BLaER1 treated with 17β-estradiol and CSF1 and Interleukin-3, amounts not matched to agents 10 nM and 100 nM (cell line): Measurements from ENCODE around the gene ZNF606.

ENCODE experiments used
- H3K27ac ChIP-seq, 11 experiments: shearing (Covaris generic); formaldehyde crosslinking; 2 replicates each; pipeline ENCODE4 v1.8.1; 2022
- H3K27me3 ChIP-seq, 11 experiments: shearing (Covaris generic); formaldehyde crosslinking; 2 replicates each; pipeline ENCODE4 v1.8.1; 2022
- H3K36me3 ChIP-seq, 11 experiments: shearing (Covaris generic); formaldehyde crosslinking; 2 replicates each; pipeline ENCODE4 v1.8.1; 2022
- H3K4me1 ChIP-seq, 10 experiments: shearing (Covaris generic); formaldehyde crosslinking; 2 replicates each; pipeline ENCODE4 v1.8.1; 2022
- H3K4me2 ChIP-seq, 11 experiments: shearing (Covaris generic); formaldehyde crosslinking; 2 replicates each; pipeline ENCODE4 v1.8.1; 2022
- H3K4me3 ChIP-seq, 10 experiments: shearing (Covaris generic); formaldehyde crosslinking; 2 replicates each; pipeline ENCODE4 v1.8.1; 2022
- H3K9ac ChIP-seq, 11 experiments: shearing (Covaris generic); formaldehyde crosslinking; 2 replicates each; pipeline ENCODE4 v1.8.1; 2022
- H3K9me3 ChIP-seq, 11 experiments: shearing (Covaris generic); formaldehyde crosslinking; replicated peaks in 1 of 11; 2 replicates each; pipeline ENCODE4 v1.8.1; 2022
- H4K20me1 ChIP-seq, 11 experiments: shearing (Covaris generic); formaldehyde crosslinking; 2 replicates each; pipeline ENCODE4 v1.8.1; 2022
- Cebpa-rat ChIP-seq, 11 experiments: shearing (Covaris generic); IDR thresholded peaks; 2 replicates each; pipeline ENCODE4 v1.8.1; 2022

The ZNF606 gene

GRCh38 chr19:57934820-57935665 is 67.6 kb downstream of the ZNF606 start, which contains the start of gene ZNF418:
Gene ZNF418 (minus strand): TSS chr19:57935402. CDS start chr19:57933822, 1,580 bp downstream.
- Histone ChIP-seq H3K36me3 (peaks cover 79 to 99% (median 93%) of the 10 kb centered on the region in 11 experiments), H3K27me3 (no peaks in the 10 kb centered on the region), H3K27ac (peak within 1 kb of the TSS; percentile 46 to 81 (median 76); a peak in 21 of 22 replicates), H3K4me3 (peak within 1 kb of the TSS; percentile 66 to 84 (median 77)), H3K9me3 (peaks cover 99 to 100% (median 100%) of the 10 kb centered on the region in 11 experiments), H3K4me1 (peaks cover 0 to 11% (median 5%) of the 10 kb centered on the region in 10 experiments; a peak in 8 of 20 replicates), H3K4me2 (peak within 1 kb of the TSS; percentile 57 to 86 (median 75)), H3K9ac (peak within 1 kb of the TSS; percentile 73 to 86 (median 84)), H4K20me1 (no peaks in the 10 kb centered on the region)
- no peak for TF ChIP-seq Cebpa-rat (IDR thresholded peaks at IDR 0.05)

- Histone ChIP-seq H3K27me3 (no peaks in the 10 kb centered on the region), H3K9me3 (peaks cover 87 to 95% (median 89%) of the 10 kb centered on the region in 11 experiments), H4K20me1 (no peaks in the 10 kb centered on the region; a peak in 1 of 22 replicates), H3K4me2 (no peak overlapping the region), H3K27ac (no peak overlapping the region), H3K4me1 (peaks cover 0 to 8% (median 0%) of the 10 kb centered on the region in 10 experiments; a peak in 5 of 20 replicates), H3K9ac (no peak overlapping the region), H3K36me3 (peaks cover 62 to 97% (median 88%) of the 10 kb centered on the region in 11 experiments), H3K4me3 (no peak overlapping the region)
- no peak for TF ChIP-seq Cebpa-rat (IDR thresholded peaks at IDR 0.05)
These were observed 75.0 kb downstream of the ZNF606 start for GRCh38 chr19:57927587-57927986.
